HuH-7.5 (cell line): ENCODE data around the gene LCOR.

Experiments used
- DNase-seq: peaks from one replicate; pipeline ENCODE4 v3.0.0; 2011; ENCODE audit warnings: low spot score

LCOR gene

GRCh38 chr10:97034958-97035769 lies 203.1 kb downstream of the LCOR start:
- no peak for DNase-seq

GRCh38 chr10:97037365-97038361 lies 205.6 kb downstream of the LCOR start:
- DNase-seq = peak; percentile 89

GRCh38 chr10:97038688-97039087 lies 206.6 kb downstream of the LCOR start:
- DNase-seq = no peak

GRCh38 chr10:97039538-97040247 lies 207.6 kb downstream of the LCOR start:
- no peak for DNase-seq

GRCh38 chr10:97040248-97040584 lies 208.1 kb downstream of the LCOR start:
- no peak for DNase-seq

GRCh38 chr10:97040706-97041105 lies 208.6 kb downstream of the LCOR start:
- DNase-seq = no peak

GRCh38 chr10:97042081-97042480 lies 210.0 kb downstream of the LCOR start:
- no peak for DNase-seq

- DNase-seq = no peak
Observed at GRCh38 chr10:97042716-97043562, 210.8 kb downstream of the LCOR start.

GRCh38 chr10:97043563-97043855 lies 211.4 kb downstream of the LCOR start:
- no peak for DNase-seq
